GM12892 (cell line): ENCODE measurements around the gene CLDN3.

Source experiments
- POLR2A ChIP-seq: IDR thresholded peaks from 2 replicates; pipeline ENCODE4 v1.6.1; 2011; ENCODE audit warnings: low read depth, low read length, control low read depth
- POLR2AphosphoS5 ChIP-seq: IDR thresholded peaks from 2 replicates; pipeline ENCODE4 v1.6.1; 2011; ENCODE audit warnings: low read depth, low read length, control low read depth
- TAF1 ChIP-seq: IDR thresholded peaks from 2 replicates; pipeline ENCODE4 v1.6.1; 2011; ENCODE audit warnings: low read depth, mild to moderate bottlenecking, control low read depth, low read length, borderline replicate concordance

DNA sequence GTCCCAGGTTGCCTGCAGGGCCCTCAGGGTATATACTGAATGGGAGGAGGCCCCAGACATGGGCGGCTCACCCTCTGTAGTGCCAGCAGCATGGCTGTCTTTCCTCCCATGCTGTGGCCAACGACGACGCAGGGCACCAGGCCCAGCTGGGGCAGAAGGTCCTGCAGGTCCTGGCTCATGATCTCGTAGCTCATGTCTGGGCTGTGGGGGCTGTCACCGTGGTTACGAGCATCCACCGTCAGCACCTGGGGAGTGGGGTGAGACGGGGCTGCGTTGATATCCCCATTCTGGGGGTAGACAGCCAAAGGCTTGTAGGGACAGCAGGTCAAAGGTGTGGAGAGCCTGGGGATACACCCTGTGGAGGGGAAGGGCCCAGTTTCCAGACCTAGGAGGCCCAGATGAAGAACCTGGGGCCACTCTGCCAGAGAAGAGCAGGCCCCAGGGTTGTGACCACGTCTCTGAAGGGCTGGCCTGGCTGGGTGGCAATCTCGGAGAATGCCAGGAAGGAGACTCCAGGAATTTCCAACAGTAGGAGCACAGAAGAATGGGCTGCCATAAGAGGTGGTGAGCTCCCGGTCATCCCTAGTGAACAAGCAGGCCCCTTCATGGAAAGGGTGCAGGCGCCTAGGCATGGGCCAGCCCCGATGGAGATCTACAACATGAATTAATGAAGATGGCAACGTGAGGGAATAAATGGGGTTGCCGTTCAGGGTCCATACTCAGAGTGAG, 32.4 kb downstream of the CLDN3 start:
- TF ChIP-seq POLR2A = no peak
- TF ChIP-seq POLR2AphosphoS5 = no peak
- TF ChIP-seq TAF1 = no peak
